HG02642 (cell line): ENCODE data around the gene CASP3.
A peak's percentile ranks its signal among the peaks of the same experiment; 100 is the strongest.
"Not testable (repeated sequence)": the region's sequence is repeated elsewhere in the genome, so short reads cannot be mapped to it uniquely, and the experiment has no call there.

Experiments used
- ATAC-seq: cut with Tn5 transposase; IDR thresholded peaks from one replicate; pipeline ENCODE4 v1.9.1; 2021; ENCODE audit warnings: mild to moderate bottlenecking; ENCODE audit not compliant: unreplicated experiment, poor library complexity

The CASP3 gene

GRCh38 chr4:184664445-184665210 lies 15.4 kb upstream of the CASP3 start:
- peak; percentile 46 for ATAC-seq

DNA sequence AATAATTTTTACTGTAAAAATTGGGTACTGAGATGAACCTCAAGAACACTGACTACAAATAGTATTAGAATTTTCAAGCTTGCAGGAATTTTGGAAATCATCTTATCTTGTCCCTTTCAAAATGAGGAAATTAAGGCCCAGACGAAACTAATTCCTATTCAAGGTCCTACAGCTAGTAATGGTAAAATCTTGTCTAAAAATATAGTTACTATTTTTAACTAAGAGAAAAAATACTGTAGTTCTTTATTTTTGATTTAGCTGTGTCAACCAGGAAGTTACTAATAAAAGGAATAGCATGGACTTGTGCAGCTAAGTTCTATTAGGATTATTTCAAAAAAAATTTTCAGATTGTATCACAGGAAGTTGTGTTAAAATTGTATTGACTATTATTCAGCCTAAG lies 13.0 kb upstream of the CASP3 start:
- ATAC-seq, result no peak

DNA sequence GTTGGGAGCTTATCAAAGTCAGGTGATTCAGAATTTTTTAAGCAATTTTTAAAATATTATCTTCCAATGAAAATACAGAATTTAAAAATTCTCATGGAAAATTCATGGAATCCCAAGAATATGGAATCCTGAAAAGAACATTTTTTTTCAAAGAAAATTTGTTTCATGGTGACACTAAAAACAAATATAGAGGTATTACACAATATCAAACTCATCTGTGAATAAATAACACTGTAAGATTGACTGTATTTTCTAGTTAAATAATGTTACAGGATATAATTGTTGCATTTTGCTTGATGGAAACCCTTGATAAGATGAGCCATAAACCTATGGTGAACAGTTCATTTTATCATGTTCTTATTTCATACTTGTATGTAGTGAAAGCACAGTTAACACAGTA lies 11.7 kb upstream of the CASP3 start:
- no peak for ATAC-seq

DNA sequence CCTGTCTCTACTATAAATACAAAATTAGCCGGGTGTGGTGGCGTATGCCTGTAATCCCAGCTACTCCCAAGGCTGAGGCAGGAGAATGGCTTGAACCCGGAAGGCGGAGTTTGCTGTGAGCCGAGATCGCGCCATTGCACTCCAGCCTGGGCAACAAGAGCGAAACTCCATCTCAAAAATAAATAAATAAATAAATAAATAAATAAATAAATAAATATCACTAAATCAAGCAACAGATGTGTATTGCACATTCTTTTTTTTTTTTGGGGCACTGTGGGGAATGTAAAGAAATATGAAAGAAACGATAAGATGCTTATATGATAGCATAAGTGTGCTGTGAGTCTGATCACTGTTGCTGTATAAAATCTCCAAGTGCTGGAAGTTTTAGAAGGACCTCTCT lies 8.6 kb upstream of the CASP3 start:
- not testable (repeated sequence) for ATAC-seq

GRCh38 chr4:184657144-184657543 lies 7.9 kb upstream of the CASP3 start:
- no peak for ATAC-seq

GRCh38 chr4:184655889-184656869 lies 6.9 kb upstream of the CASP3 start:
- ATAC-seq, result no peak

DNA sequence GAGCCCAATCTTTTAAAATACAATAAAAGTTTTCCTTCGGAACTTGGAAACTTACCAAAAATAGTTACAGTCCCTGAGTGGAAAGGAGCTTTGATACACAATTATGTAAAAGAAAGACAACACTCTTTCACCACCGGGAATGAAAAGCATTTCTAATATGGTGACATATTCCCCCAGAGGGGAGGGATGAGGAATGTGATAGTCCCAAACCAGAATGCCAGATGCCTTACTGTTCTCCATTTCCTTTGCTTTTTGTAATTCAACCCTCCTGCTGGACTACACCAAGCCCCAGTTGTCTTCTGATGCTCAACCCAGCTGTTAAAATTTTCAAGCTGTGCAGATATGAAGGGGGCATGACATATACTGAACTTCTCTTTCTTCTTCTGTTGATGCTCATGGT lies 4.4 kb upstream of the CASP3 start:
- ATAC-seq, result no peak

DNA sequence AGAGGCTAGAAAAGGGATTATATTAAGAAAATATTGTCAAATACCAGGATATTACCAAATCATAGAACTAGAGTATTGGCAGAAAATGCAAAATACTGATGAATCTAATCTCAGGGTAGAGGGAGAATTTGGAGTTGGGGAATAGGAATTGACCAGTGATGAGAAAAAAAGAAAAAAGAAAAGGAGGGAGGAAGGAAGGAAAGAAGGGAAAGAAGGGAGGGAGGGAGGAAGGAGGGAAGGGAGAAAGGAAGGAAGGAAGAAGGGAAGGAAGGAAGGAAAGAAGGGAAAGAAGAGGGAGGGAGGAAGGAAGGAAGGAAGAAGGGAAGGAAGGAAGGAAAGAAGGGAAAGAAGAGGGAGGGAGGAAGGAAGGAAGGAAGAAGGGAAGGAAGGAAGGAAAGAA lies 3.4 kb upstream of the CASP3 start:
- not testable (repeated sequence) for ATAC-seq

GRCh38 chr4:184651899-184652298 lies 2.7 kb upstream of the CASP3 start:
- no peak for ATAC-seq

DNA sequence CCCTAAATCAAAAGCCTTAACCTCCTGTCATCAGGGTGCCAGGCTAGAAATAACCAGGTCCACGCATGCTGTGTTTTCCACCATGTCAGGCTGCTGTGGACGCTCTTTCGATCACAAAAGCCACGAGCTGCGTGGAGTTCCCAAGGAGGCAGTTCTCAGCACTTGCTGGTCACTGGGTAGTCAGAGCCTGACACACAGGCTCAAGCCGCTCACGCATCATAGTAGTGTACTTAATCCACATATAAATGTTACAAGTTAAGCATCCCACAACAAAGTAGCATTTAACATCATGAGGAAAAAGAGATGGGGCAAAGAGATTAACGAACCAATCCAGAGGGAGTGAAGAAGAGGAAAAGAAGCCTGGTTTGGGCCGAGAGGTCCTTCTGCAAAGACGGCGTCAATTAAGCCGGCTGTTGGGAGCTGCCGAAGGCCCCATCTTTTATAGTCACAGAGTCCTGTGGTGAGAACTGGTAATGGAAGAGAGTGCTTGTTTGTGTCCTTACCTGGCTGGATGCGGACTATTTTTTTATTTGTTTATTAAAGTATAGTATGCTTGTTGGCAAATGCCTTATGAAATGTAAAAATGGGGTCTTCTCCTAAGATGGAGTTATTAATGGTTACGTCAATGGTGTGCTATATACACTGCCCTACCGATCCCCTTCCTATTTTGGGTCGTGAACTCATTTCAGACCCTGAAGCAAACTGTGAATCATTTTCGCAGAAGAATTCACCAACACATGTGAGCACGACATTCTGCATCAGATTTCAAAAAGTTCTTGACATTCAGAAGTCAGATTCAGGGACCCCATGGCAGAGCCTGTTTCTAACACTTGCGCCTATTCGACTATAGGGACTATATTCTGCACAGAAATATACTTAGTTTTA lies 966 bp upstream of the CASP3 start:
- peak; percentile 18 for ATAC-seq

DNA sequence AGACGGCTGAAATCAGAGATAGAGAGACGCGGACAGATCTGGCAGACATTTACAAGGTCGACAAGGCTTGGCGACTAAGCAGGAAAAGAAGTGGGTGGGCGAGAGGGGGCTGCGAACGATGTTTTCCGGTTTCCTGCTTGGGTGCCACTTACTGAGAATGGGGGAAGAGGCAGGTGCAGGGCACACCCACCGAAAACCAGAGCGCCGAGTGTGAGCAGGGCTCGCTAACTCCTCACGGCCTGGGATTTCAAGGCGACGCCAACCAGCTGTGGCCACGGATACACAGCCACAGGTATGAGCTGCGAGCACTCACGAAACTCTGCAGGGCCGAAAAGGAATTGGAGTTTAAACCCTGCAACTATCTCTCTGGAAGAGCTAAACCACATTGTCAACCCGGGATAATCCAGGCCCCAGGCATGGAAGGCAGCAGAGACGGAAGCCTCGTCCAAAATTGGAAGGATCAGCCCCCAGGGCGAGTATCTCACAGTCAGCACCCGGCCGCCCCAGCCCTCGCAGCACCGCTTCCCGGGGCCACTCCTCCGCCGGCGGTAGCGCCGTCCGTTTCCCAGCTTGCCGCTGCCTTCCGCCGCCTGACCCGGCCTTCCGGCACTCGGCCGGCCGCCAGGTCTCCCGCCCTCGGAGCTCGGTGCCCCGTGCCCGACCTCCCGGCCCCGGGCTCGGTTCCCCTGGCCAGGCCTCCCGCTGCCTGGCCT lies 778 bp downstream of the CASP3 start:
- peak; percentile 27 for ATAC-seq

DNA sequence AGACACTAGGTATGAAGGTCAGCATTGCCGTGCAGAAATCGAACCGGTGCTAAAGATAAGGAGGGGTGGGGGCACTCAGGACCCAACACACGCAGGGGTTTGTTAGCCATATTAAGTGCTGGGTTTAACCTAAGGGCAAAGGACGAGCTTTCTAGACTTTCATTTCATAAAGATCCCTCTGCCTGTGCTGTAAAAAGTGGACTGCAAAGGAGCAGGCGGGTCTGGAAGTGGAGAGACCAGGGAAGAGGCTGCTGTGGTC lies 1.3 kb downstream of the CASP3 start:
- ATAC-seq, result no peak

- no peak for ATAC-seq
These were observed 1.8 kb downstream of the CASP3 start for GRCh38 chr4:184647266-184648053.

DNA sequence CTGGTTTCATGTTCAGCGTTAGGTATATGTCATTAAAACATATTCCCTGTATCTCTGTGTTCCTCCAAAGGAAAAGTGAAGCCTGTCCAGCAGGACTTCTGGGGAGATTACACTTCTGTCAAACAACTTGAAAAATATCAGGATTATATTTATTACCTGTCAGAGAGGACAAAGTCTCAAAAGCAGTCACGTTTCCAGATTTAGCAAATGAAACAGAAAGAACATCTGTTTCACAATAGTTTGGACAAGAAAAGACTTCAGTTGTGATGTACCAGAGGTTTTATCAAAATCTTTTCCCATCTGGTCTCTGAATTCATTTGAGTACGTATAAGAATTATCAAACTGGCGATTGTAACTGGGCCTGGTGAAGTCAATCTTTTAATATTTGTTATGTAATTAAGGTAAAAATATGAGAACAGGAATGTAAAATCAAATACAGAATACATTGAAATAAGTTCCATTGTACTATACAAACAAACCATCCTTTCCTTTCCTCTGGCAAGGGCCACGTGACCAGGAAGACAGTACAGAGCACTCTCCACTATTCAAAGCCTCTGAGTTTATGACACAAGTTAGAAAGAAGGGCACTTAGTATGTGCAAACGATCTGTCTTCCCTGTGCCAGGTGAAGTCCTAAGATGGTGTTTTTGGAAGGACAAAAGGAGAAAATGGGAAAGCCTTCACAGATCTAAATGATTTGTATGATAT lies 3.2 kb downstream of the CASP3 start:
- ATAC-seq, result no peak

GRCh38 chr4:184644553-184645307 lies 4.5 kb downstream of the CASP3 start:
- ATAC-seq, result no peak

DNA sequence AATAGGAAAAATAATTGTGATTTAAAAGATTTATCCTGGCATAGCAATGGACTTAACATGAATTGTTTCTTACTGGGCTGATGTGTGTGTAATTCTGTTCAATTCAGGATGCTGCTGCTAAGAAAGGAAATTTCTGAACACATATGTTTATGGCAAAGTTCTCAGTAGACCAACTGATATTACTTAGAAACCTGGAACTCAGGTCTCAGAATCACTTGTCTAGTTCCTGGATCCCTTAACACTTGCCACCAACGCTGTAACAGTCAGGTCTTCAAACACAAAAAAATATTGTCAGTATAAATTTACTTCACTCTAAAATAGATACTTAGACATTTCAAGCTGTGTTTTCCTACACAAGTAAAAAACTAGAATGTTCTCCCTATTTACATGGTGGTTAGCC lies 5.5 kb downstream of the CASP3 start:
- ATAC-seq, result no peak

- no peak for ATAC-seq
These were observed 7.8 kb downstream of the CASP3 start for GRCh38 chr4:184641451-184641850.

- peak; percentile 46 for ATAC-seq
These were observed 8.2 kb downstream of the CASP3 start for GRCh38 chr4:184641022-184641421.
